GM18499 (cell line): ENCODE results near the gene KRTAP10-12.
"Not testable (repeated sequence)": the region's sequence is repeated elsewhere in the genome, so short reads cannot be mapped to it uniquely, and the experiment has no call there.

ENCODE experiments used
- ATAC-seq: cut with Tn5 transposase; IDR thresholded peaks from one replicate; pipeline ENCODE4 v1.9.1; 2021; ENCODE audit warnings: moderate number of reproducible peaks; ENCODE audit not compliant: insufficient read depth, unreplicated experiment

Gene KRTAP10-12

GRCh38 chr21:44667612-44668011 lies 29.4 kb upstream of the KRTAP10-12 start:
- ATAC-seq: no peak

GRCh38 chr21:44670642-44671432 lies 26.1 kb upstream of the KRTAP10-12 start:
- ATAC-seq: no peak

- ATAC-seq: no peak
Observed at GRCh38 chr21:44671911-44672310, 25.1 kb upstream of the KRTAP10-12 start.

- no peak for ATAC-seq
Observed at GRCh38 chr21:44677881-44678280, 19.1 kb upstream of the KRTAP10-12 start.

- no peak for ATAC-seq
Observed at GRCh38 chr21:44681152-44681551, 15.8 kb upstream of the KRTAP10-12 start.

GRCh38 chr21:44681861-44682579 lies 15.0 kb upstream of the KRTAP10-12 start, which contains the start of gene KRTAP12-1:
KRTAP12-1 (minus strand) TSS chr21:44682163; CDS start chr21:44682123, 40 bp downstream.
- ATAC-seq: no peak

- no peak for ATAC-seq
Observed at GRCh38 chr21:44682580-44683151, 14.3 kb upstream of the KRTAP10-12 start.

- ATAC-seq: no peak
Observed at GRCh38 chr21:44684077-44684476, 12.9 kb upstream of the KRTAP10-12 start.

GRCh38 chr21:44684483-44684882 lies 12.5 kb upstream of the KRTAP10-12 start:
- no peak for ATAC-seq

GRCh38 chr21:44685050-44685449 lies 11.9 kb upstream of the KRTAP10-12 start:
- not testable (repeated sequence) for ATAC-seq

- no peak for ATAC-seq
Observed at GRCh38 chr21:44686000-44686781, 10.8 kb upstream of the KRTAP10-12 start.

GRCh38 chr21:44686843-44687561 lies 10.0 kb upstream of the KRTAP10-12 start:
- no peak for ATAC-seq

GRCh38 chr21:44687671-44688070 lies 9.3 kb upstream of the KRTAP10-12 start:
- ATAC-seq: no peak

GRCh38 chr21:44689740-44690139 lies 7.2 kb upstream of the KRTAP10-12 start:
- not testable (repeated sequence) for ATAC-seq

- no peak for ATAC-seq
Observed at GRCh38 chr21:44691686-44692085, 5.3 kb upstream of the KRTAP10-12 start.

- ATAC-seq: no peak
Observed at GRCh38 chr21:44692798-44693512, 4.0 kb upstream of the KRTAP10-12 start.

- no peak for ATAC-seq
Observed at GRCh38 chr21:44694776-44695175, 2.2 kb upstream of the KRTAP10-12 start.

- ATAC-seq: no peak
Observed at GRCh38 chr21:44695184-44695583, 1.8 kb upstream of the KRTAP10-12 start.

- ATAC-seq: no peak
Observed at GRCh38 chr21:44695641-44696040, 1.3 kb upstream of the KRTAP10-12 start.
